ENCODE data around the gene ERCC6L.

The ERCC6L gene

DNA sequence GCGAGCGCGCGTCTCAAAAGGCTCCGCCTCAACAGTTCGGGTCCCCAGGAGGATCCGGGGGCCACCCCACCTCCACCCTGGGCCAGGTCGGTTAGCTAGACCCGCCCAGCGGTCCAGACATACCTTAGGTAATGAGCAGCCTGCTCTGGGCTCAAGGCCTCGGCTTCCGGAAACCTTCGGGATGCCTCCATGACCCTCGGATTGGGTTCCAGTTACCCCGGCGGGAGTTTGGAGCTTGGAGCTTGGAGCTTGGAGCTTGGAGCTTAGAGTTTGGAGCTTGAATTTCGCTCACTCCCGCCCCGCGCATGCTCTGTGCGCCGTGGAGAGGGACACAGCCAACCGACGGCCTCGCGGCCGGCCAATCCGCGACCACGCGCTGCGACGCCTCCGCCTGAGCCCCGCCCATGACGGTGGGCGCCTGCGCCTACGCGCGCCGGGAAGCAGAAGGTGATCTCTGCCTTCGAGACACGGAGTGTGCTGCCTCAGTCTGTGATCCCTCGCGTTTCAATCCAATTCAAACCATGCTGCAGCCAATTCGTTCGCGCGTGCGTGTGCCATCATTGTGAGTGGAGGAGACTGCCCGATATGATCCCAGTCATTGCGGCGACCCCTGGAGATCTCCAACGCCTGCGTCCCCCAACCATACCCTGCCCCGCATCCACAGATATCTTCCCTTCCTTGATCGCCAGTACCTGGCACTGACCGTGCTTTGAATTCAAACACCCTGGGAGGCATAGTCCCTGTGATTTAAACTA lies at the start of gene ERCC6L:
TSS of gene ERCC6L (minus strand) at position 307 of the 755 bp plus-strand sequence. CDS start at position 191, 116 bp downstream.
- peak; percentile 92 for DNase-seq (ENCODE audit: low spot score)

DNA sequence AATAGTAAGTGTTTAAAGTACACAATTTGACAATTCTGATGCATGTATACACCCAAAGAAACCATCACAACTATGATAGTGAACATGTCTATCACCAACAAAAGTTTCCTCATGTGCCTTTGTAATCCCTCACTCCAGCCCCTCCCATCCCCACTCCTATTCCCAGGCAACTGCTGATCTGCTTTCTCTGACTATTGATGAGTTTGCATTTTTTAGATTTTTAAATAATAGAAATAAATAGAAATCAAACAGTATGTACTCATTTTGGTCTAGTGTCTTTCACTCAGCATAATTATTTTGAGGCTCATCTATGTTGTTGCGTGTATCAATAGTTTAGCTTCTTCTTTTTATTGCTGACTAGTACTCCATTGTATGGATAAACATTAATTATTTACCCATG lies 43.5 kb upstream of the ERCC6L start:
- DNase-seq (ENCODE audit: low spot score): no peak

- no peak for DNase-seq (ENCODE audit: low spot score)
These were observed 41.6 kb upstream of the ERCC6L start for GRCh38 chrX:72280321-72280845.

- no peak for DNase-seq (ENCODE audit: low spot score)
These were observed 37.7 kb upstream of the ERCC6L start for GRCh38 chrX:72276478-72276953.

GRCh38 chrX:72274526-72274925 lies 35.7 kb upstream of the ERCC6L start:
- no peak for DNase-seq (ENCODE audit: low spot score)

DNA sequence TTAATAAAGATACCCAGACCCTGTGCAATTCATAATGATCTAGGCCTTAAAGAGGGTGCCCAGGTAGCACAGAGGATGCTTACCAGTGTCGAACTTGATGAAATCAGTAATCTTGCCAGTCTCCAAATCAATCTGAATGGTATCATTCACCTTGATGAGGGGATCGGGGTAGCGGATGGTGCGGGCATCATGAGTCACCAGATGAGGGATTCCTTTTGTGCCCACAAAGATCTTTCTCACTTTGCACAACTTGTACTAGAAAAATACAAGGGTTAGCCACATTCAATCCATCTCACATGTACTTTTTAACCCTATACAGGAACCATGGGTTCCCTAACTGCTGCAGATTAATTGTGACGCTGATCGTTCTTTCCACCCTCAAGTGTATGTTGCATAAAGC lies 34.9 kb upstream of the ERCC6L start:
- no peak for DNase-seq (ENCODE audit: low spot score)

DNA sequence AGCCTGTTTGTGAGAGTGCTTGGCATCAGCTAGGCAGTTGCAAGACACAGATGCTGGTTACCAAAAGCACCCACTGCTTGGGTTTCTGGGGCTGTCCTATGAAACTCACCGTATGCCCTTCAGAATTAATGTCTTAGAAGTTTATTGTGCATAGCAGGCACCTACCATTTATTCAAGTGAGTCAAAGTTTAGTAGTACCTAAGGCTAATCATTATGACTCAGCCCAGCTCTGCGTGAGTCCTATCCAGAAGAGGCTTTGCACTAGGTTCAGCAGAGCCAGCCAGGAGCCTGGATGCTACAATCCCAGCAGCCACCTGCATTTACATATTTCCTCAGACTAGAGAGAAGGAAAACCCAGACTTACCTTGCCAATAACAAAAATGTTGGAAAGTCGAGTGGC lies 34.0 kb upstream of the ERCC6L start:
- DNase-seq (ENCODE audit: low spot score): no peak

- no peak for DNase-seq (ENCODE audit: low spot score)
These were observed 33.0 kb upstream of the ERCC6L start for GRCh38 chrX:72271812-72272211.

DNA sequence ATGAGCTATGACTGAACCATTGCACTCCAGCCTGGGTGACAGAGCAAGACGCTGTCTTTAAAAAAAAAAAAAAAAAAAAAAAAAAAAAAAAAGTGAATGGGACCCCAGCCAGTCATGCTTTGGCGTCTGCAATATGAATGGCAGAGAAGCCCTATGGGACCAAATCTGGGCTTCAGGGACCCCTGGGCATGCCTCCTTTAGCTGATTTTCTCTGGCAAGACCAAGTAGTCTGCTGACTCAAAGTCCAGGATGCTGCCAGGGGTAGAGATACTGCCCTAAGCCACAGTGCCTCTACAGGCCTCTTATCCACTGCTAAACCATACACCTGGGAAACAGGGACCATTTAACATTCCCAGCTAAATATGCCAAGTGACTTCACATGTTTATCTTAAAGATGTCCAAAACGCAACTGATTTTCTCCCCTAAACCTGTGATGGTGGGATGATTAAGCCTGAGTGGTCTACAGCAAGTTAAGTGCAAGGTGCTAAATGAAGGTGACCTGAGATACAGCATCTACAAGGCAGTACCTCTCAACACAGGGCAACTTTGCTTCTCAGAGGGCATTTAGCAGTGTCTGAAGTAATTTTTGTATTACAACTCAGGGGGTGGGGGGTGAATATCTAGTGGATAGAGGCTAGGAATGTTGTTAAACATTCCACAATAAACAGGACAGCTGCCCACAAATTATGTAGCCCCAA lies 32.4 kb upstream of the ERCC6L start:
- DNase-seq (ENCODE audit: low spot score): no peak

- DNase-seq (ENCODE audit: low spot score): no peak
These were observed 31.6 kb upstream of the ERCC6L start for GRCh38 chrX:72270316-72270866.

GRCh38 chrX:72269671-72270251 lies 30.9 kb upstream of the ERCC6L start:
- DNase-seq (ENCODE audit: low spot score): no peak

- no peak for DNase-seq (ENCODE audit: low spot score)
These were observed 30.0 kb upstream of the ERCC6L start for GRCh38 chrX:72268597-72269365.

DNA sequence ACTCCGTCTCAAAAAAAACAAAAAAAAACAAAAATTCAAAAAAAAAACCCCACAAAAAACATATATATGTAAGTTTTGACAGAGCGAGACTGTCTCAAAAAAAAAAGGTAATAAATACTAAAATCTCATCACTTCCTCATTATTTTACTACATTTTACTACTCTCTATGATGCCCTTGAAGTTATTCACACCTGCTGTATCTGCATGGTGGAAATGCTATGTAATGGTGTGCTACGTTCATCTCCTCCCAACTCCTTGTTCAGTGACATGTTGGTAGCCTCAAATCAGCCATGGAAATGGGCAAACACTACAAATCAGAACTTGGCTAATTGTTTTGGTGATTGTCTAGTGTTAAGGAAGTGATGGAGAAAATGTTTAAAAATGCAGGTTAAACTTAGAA lies 26.4 kb upstream of the ERCC6L start:
- DNase-seq (ENCODE audit: low spot score): no peak

DNA sequence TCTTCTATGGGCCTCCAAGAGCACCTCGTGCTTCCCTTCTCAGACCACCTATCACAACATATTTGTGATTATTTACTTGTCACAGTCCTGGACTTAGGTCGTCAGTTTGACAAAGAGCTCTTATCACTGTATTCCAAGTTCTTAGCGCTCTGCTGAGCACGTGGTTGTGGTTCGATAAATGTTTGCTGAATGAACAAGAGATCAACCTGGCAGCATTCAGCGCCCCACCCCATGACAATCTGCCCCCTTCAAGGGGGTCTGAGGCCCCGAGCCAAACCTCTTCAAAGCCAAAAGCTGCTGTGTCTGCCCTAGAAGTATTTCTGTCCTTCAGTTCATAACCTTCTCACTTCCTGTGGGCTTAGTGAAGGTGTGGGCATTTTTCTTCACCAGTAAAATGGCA lies 23.2 kb upstream of the ERCC6L start:
- no peak for DNase-seq (ENCODE audit: low spot score)

- no peak for DNase-seq (ENCODE audit: low spot score)
These were observed 21.6 kb upstream of the ERCC6L start for GRCh38 chrX:72260448-72260847.

DNA sequence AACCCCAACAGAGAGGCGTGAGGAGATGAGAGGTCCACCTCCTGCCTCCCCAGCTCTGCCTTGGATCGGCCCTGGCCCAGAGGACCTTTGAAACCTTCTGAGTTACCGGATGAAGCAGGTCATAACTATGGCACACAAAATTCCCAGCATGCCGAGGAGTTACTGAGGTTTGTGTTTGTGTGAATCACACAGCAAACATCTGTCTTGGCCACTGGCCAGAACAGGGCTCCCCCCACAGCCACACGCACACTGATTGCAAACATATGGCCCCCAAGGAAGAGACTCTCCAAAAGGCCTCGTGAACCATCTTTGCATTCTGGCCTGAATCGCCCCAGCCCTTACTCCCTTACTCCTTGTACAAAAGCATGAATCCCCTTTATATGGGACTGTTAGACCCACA lies 19.3 kb upstream of the ERCC6L start:
- DNase-seq (ENCODE audit: low spot score): no peak

GRCh38 chrX:72255864-72256263 lies 17.0 kb upstream of the ERCC6L start:
- DNase-seq (ENCODE audit: low spot score): no peak

DNA sequence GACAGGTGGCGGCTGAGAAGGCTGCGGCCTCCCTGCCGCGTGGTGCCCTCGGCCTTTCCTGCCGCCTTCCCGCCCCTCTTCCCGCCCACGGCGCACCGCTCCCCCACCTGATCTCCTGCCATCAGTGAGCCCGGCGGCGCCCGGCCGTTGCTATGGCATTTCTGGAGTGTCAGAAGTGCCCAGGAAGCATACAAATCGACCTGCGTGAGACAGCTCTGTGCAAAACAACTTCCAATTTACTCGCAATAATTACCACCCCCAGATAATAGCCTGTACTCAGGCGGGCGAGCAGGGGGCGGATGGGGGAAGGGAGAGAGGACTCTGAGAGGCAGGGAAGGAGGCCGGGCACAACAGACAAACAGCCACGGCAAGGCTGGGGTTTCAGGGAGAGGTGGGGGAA lies 16.6 kb upstream of the ERCC6L start:
- peak; percentile 45 for DNase-seq (ENCODE audit: low spot score)

GRCh38 chrX:72254816-72255215 lies 16.0 kb upstream of the ERCC6L start:
- DNase-seq (ENCODE audit: low spot score): peak; percentile 56

GRCh38 chrX:72253686-72254085 lies 14.9 kb upstream of the ERCC6L start:
- DNase-seq (ENCODE audit: low spot score): no peak

- DNase-seq (ENCODE audit: low spot score): no peak
These were observed 8.5 kb upstream of the ERCC6L start for GRCh38 chrX:72247206-72247942.
